ENCODE measurements around the gene C12orf60.

Gene C12orf60

DNA sequence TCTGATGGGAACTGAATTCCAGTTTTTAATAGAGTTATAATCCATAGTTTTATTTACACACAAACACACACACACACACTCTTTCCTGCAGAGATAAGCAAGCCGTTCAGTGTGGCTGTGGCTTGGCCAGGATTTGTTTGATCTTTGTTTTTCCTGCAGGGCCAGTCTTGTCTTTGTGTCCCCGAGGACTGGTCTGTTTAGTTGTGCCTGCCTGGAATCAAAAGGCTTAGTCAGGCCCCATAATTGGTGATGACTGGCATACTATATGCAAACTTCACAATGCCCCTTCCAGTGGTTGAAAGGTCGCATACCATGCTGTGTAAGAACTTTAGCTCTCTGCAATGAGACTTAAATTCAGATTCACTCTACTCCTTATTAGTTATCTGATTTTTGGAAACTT lies 26.2 kb upstream of the C12orf60 start:
- DNase-seq = no peak

DNA sequence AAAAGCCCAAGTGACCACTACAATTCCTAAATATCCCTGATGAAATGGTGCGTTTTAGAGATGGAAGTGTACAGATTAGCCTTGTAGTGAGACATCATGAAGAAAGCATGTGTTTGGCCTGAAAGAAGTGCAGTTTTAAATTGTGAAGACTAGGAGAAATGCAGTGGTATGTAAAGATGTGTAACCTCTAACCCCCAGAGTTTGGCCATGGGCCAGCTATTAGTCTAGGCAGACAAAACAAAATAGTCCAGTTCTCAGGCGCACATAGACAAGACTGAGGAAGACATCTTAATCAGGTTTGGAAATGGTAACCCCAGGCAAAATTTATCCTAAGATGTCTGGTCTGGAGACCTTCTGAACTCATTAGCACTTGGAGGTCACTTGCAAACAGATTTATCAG lies 23.6 kb upstream of the C12orf60 start:
- no peak for DNase-seq

GRCh38 chr12:14780859-14781258 lies 22.6 kb upstream of the C12orf60 start:
- no peak for DNase-seq

GRCh38 chr12:14781563-14781962 lies 21.9 kb upstream of the C12orf60 start:
- no peak for DNase-seq

DNA sequence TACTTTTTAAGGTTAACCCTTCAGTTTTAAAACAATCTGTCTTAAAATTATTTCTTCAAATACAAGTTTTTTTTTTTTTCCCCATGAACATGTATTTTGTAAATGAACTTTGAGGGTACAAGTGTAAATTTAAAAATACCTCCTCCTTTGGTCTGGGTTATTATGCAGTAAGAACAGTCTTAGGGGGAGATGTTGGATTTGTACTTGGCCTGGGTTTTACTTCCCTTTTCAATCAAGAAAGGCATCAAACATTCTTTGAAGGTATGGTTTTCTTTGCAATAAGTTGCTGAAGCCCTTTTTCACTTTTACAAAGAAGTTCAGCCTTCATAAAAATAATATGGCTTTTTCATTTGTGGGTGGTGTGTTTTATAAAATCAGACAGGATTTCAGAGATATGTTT lies 20.7 kb upstream of the C12orf60 start:
- no peak for DNase-seq

DNA sequence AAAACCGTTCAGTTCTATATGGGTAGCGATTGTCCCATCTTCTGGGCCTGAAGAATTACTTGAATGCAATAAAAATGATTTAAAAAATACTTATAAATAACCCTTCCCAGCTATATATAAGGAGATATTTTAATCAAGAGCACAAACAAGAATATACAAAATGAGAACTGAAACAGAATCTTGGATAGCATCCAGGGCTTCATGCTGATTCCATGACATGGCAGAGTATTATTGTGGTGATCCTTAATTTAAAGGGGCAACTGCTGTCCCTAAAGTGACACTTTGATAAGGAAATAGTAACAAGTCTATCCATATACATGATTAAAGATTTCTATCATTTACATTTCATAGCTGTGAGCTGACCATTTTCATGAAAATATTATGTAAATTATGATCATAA lies 19.0 kb upstream of the C12orf60 start:
- DNase-seq = no peak

GRCh38 chr12:14785568-14785967 lies 17.9 kb upstream of the C12orf60 start:
- DNase-seq = no peak

- no peak for DNase-seq
Measured at GRCh38 chr12:14795028-14795448, 8.4 kb upstream of the C12orf60 start.

- no peak for DNase-seq
Measured at GRCh38 chr12:14802247-14802646, 1.2 kb upstream of the C12orf60 start.

DNA sequence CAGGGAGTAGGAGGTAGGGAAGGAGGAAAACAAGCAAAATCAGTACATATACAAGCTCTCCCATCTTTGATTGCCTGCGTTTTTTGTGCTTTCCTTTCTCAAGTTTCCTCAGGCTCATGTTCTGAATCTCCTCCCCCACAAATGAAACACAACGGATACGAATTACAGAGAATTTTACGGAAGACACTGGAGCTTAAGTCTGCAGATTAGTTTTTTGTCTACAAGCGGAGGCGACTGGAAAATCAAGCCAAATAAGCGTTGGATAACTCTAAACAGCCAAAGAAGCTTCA lies 804 bp upstream of the C12orf60 start:
- no peak for DNase-seq

DNA sequence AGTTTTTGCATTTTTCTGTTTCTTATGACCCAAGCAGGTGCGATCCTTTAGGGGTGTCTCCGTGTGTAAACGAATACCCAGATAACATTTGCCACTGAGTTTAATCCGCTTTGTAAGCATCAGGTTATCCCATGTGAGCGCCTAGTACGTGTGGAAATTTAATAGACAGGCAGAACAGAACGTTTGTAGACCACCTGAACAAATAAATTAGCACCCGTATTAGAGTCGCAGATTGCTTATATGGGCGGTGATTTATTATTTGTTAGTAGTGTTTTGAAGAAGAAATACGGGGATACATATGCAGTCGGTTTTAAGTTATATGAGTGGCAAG lies 325 bp downstream of the C12orf60 start:
- DNase-seq = no peak

- DNase-seq = no peak
Measured at GRCh38 chr12:14810167-14810952, 6.9 kb downstream of the C12orf60 start.

DNA sequence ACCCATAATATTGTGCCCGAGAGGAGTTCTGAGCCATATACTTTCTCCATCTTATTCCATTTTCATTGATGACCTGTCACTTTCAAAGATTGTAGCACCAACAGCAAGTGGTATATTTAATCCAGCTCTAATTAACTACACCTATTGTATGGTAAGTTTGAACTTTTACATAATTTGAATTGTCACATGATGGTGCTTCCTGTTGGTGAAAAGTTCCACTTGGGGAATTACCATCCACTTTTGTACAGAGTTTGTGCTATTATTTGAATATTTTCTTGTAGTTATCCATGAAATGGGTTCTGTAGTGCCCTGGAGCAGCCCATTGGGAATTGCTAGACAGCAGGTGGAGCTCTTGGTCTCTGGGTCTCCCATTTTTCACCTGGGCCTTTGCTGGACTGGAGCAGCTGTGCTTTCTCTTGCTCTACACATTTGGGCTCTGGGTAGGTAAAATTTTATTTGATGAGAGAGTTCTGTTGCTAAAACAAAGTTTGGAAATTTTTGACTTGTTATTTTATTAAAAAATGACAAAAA lies 7.5 kb downstream of the C12orf60 start:
- no peak for DNase-seq

DNA sequence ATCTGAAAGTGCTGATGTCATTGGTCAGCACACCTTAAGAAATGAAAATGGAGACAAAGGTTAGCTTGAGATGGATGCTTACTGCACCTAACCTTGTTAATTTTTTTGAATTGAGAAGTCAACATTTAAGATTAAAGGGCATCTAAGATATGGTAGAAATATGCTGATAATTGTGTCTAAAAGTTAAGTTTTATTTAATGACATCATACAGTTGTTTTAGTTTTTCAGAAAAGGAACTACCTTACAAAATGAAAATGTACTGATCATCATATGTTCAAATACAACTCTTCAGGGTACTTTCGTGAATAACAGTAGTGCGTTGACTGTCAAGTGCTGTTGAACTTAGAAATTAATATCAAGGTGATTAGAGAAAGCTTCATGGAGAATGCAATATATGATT lies 8.0 kb downstream of the C12orf60 start:
- no peak for DNase-seq

- no peak for DNase-seq
Measured at GRCh38 chr12:14814014-14814413, 10.5 kb downstream of the C12orf60 start, which contains the start of gene SMCO3. Gene SMCO3, minus strand, starts transcription at chr12:14814182. Its CDS starts 7,502 bp downstream, at chr12:14806680.

DNA sequence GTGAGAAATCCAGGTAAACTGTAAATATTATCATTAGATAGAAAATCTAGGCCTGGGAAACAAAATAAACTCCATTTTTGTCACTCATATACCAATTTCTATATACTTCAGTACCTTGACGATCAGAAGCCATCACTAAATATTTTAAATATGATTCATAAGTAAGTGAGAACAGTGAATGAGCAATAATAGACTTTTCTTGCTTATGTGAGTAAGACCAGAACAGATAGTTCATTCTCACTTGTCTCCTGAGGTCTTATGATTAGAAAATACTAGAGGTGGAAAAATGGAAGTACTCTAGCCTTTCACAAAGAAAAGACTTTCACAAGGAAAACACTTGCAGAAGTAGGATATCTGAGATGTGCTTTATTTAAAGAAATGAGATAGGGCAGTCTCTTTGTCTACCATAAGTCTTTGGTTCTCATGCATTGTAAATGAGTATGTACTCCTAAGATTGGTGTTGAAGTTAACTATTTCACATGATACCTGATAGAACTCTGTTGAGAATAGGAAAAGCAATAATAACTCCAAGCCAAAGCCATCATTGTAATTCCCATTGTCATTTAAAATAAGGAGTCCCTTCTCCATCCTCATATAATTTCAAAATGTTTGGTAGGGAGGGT lies 20.7 kb downstream of the C12orf60 start:
- DNase-seq = no peak

- DNase-seq = no peak
Measured at GRCh38 chr12:14825256-14825655, 21.8 kb downstream of the C12orf60 start.

- no peak for DNase-seq
Measured at GRCh38 chr12:14826491-14826890, 23.0 kb downstream of the C12orf60 start.

DNA sequence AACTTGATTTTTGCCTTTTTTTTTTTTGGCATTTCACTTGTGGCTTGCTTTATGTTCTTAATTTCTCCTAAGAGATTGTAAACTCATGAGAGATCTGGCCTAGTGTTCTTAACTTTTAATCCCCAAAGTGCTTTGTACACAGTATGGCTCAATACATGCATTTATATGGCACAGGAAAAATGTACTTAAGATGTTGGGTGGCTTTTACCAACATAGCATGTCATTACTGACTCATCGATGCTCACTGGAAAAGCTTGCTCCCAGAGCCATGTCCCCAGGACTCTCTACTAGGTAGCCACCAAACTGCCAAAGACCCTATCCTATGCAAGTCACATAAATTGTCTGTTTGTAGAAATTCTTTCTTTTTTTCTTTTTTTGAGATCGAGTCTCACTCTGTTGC lies 23.6 kb downstream of the C12orf60 start:
- no peak for DNase-seq

DNA sequence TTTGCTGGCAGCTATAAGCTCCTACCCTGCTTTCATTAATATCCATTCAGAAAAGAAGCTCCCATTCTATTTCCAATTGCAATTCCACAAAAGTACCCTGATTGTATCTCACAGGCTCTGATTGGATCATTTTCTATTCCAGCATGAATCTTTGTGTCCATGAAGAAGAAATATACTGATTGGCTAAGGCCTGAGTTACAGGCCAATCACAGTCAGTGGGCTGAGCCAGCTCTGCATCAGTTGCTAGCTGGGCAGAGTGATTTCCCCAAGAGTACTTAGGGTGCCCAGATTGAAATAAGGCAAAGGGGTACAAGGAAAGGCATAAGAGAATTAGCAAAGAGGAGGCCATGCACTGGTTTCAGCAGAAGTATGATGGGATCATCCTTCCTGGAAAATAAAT lies 25.4 kb downstream of the C12orf60 start:
- no peak for DNase-seq

- no peak for DNase-seq
Measured at GRCh38 chr12:14833336-14833735, 29.9 kb downstream of the C12orf60 start.

- DNase-seq = no peak
Measured at GRCh38 chr12:14833952-14834351, 30.5 kb downstream of the C12orf60 start.

- DNase-seq = no peak
Measured at GRCh38 chr12:14834509-14834908, 31.0 kb downstream of the C12orf60 start.

DNA sequence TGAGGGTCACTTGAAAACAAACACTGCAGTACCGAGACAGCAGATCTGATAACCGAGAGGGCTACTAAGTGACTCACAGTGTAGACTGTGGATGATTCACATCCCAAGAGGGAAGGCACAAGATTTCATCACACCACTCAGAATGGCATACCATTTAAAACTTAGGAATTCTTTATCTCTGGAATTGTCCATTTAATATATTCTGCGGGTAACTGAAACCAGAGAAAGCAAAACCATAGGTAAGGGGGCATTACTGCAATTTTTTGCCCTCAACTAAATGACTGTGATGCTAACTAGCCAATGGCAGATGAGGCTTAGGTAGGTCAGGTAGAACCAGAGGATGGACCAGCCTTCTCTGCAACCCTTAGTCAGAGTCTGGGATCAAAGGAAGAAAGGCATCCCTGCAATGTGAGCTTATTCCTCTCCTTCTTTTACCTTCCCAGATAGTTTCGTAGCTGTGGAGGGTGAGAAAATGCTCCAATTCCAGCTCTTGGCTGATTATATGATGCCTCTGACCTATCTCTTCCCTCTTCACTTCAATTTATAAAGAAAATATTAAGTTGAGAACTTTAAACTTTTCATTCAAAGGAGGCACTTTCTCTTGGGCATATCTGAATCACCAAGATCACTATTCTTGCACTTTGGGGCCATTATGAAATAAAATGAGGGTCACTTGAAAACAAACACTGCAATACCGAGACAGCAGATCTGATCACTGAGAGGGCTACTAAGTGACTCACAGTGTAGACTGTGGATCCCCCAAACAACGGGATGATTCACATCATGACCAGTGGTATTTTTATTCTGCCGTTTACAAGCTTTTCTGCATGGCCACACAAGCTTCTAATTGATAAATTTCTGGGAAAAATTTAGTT lies 33.1 kb downstream of the C12orf60 start:
- no peak for DNase-seq
